HG02885 (cell line): ENCODE results near the gene KDR.

Experiments
- ATAC-seq: cut with Tn5 transposase; IDR thresholded peaks from one replicate; pipeline ENCODE4 v1.9.1; 2021; ENCODE audit warnings: mild to moderate bottlenecking; ENCODE audit not compliant: unreplicated experiment, poor library complexity

Gene KDR

DNA sequence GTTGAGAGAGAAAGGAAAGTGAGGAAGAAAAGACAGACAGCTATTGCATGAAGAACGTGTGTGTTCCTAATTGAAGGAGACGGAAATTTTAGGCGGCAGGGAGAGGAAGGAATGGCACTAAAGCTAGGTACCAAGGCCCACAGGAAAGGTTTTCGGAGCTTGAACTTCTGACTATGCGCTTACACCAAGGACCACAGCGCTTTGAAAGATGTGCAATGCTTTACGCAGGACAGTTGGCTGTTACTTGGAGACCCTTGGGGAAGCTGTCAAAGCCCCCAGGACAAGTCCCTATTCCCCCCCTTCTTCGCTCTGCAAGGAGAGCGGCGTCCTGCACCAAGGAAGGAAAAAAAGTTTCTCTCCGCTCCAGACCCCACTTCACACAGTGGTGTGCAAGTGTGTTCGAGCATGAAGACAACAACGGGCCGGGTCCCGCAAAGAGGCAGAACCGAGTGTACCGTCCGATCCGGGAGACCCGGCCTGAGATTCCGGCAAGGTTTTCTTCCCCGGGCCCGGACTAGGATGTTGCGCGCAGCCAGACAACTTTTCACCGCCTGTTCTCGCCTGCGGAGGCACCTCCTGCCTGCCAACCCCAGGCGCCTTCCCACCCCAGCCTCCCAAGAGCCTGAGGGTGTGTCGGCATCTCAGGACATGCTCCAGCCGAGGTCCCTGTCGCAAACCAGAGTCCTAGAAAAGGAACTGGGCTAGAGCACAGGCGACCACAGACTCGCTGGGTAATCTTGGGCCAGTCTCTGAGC is 896 bp downstream of the KDR start:
- ATAC-seq, result no peak

DNA sequence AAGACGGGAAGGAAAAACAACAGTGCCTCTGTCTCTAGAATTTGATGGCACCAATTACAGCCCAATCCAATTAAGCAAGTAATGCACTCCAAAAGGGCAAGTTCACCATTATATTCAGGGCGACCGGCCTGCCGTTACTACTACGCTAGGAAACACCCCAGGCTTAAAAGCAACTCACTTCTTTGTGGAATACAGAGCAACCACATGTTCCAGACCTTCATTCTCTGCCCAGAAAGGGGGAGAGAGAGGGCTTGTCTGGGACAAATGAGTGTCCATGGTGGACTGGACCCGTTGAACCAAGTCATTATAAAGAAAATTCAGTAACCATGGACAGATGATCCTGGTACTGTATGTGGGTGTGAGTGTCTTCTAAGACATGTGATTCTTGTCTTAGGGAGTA is 1.6 kb downstream of the KDR start:
- no peak for ATAC-seq

DNA sequence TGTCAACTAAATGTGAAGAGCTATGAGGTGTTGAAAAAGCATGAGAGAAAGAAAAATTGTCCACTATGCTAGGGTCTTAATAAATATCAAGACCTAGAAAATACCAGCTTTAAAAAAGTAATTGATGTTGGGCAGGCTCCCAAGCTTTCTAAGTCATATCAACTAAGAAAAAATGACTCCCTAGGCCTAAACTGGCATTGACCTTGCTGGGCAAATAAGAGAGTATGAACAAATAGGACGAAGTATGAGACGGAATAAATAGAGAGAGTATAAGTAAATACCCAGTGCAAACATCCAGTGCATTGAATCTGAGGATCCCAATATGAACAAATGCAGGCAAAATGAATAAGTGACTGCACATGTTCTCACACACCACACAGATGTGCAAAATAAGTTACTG is 3.2 kb downstream of the KDR start:
- ATAC-seq, result no peak

DNA sequence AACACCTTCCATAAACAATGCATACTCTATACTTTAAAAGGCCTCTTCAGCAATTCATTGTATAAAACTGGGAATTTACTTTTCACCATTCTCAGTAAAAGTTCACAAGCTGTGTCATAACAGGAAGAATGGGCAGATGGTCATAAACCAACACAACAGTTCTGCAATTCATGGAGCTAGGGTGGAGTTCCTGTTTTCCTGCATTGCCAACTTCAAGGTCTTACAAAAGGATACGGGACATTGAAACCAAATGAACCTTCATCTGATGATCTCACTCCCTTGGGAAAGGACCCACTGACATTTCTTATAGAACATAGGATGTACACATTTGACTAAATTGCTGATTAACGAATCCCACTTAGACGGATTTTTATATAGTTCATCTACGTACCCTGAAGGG is 4.1 kb downstream of the KDR start:
- no peak for ATAC-seq

DNA sequence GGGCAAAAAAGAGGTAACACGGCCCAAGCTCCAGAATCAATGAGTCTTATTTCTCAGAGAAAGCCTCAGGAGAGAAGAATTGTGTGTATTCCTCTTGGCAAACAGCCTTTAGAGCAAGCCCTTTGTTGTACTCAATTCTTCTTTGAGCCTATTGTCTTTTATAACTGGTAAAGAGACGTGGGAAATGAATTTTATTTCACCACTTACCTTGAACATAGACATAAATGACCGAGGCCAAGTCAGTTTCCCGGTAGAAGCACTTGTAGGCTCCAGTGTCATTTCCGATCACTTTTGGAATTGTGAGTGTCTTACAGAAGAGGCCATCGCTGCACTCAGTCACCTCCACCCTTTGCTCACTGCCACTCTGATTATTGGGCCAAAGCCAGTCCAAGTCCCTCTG is 7.0 kb downstream of the KDR start:
- no peak for ATAC-seq

DNA sequence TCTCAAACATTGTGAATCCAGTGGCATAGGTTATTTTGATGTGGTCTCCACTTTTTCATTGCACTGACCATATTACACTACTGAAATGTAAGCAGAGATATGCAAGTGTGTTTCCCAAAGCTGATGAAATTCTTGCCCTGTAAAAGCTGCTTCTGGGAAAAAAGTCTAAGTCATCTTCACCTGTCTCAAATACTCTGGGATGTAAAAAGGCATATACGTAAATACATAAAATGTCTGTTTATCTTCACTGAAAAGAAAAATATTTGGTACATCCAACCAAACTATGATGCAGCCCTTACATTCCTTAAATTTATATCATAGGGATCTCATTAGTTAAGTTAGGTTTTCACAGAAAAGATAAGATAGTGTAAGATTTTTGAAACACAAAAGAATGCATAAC is 7.9 kb downstream of the KDR start:
- ATAC-seq, result no peak

DNA sequence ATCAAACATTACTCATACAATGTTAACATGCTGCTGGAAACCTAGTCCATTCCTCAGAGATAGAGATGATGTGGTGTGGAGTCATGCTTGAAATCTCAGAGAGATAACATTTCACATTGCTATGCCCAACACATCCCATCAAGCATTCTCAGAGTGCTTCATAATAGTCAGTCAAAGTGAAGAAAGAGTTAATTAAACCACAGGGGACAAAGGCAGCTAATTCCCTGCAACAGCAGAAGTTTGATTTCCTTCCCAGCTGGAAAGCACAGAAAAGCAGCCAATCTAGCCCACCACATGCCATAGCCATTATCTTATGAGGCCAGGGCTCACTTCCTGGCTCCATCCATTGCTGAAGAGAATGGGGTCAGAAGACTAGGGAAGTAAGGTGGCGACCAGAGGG is 8.9 kb downstream of the KDR start:
- ATAC-seq, result no peak

DNA sequence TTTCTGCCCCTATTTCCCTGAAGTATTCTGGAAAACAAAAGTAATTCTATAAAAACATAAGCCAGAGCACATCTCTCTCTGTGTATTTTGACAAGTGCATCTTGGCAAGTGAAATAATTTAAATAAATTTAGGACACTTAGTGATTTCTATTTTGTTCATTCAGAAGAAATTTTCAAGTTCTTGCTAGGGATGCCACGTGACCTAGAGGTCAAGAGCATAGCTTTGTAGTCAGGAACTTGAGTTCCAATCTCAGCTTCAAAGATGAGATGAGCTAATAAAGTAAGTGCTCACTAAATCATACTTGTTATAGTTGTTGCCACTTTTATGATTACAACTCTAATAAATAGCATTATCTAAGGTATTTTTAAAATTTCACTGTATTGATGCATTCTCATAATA is 13.8 kb downstream of the KDR start:
- ATAC-seq, result no peak

DNA sequence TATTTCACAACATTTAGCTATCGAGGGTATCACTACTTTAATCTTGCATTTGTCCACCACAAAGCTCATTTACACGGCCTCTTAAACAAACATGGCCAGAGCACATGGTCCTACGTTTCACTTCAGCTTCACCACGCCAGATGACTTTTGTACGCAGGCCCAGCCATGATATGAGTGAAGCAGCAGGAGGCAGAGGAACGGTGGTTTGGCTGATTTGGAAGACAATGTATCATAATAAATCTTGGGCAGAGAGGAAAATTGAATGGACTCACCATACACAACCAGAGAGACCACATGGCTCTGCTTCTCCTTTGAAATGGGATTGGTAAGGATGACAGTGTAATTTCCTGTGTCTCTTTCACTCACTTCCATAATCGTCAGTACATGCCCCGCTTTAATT is 15.3 kb downstream of the KDR start:
- no peak for ATAC-seq

DNA sequence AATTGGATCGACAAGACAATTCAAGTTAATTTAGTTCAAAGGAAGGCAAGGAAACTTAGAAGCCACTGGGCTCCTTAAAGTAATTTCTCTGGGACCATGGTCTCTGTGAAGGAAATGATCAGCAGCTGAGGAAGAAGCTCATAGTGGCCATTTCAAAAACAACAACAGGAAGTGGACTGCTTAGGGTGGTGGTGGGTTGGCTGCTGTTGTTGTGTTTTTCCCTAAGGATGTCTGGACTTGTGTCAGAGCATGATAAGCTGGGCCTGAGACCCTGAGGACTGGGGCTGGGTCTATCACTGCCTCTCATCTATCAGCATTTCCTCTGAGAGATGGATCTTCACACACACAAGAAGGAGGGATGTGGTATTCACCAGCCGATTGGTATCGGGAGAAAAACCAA is 18.3 kb downstream of the KDR start:
- no peak for ATAC-seq

DNA sequence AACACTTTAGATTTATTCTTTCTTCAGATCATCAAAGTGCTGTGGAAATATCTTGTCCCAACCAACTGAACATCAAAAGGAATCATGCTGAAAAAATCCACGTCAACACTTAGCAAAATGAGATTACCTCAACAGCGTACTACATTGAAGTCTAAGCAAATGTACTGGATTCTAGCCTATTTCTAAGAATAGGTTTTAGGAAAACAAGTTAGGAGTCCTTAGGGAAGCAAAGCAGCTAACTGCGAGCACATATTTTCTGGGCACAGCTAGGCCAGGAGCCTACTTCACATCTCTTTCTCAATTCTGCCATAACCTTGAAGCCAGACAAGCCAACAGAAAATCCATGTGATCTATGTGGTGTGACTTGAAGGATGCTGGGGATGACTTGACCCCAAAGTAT is 22.2 kb downstream of the KDR start:
- no peak for ATAC-seq

DNA sequence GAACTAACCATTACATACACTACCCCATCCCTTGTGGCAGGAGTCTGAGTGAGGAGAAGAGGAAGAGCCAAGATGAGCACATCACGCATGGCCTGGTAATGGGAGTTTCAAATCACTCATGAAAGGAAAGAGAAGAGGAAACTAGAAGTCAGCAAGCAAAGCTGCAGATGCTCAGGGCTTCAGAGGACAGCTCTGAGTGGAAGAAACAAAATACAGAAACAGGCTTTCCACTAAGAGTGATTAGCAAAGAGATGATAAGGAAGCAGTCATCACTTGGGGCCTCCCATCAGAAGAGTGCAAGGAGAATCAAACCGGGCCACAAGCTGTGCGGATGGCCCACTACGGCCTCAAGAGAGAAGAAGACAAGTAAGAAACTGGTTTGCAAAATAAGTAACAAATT is 25.6 kb downstream of the KDR start:
- no peak for ATAC-seq

DNA sequence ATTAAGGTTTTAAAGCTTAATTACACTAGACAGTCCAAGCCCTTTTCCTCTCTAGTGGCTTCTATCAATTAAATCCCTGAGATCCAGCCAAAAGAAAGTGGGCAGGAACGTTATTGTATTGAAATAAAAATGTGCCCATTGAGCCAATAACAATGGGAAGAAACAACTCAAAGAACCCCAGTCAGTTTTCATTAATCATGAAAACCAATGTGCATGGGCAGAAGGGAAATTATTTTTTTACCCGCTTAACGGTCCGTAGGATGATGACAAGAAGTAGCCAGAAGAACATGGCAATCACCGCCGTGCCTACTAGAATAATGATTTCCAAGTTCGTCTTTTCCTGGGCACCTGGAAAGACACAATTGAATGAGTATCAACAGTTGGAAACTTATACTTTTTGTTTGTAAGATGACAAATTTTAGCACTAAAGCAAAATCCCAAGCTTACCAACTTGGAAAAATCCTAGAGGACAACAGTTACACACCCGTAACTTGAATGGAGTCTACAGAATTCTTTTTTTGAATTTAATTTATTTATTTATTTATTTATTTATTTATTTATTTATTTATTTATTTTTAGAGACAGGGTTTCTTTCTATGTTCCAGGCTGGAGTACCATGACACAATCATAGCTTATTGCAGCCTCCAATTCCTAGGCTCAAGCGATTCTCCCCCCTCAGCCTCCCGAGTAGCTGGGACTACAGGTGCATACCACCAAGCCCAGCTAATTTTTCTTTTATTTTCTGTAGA is 26.8 kb downstream of the KDR start:
- no peak for ATAC-seq

DNA sequence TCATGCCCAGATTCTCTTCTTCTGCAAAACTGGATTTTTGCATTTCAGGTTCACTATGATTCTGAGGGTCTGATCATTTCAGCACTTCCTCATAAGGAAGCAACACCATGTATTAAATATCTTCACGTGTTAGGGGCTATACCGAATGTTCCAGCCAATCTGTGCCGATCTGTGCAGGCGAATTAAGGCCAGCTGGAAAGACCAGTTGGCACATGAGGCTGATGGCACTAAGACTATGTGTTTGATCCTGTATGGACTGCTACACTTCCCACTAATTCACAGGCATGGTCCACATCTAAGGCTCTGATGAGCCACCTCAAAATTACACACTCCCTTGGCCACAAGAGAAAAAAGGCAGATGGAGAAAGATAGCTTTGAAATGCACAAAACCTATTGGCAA is 28.8 kb downstream of the KDR start:
- ATAC-seq, result no peak

DNA sequence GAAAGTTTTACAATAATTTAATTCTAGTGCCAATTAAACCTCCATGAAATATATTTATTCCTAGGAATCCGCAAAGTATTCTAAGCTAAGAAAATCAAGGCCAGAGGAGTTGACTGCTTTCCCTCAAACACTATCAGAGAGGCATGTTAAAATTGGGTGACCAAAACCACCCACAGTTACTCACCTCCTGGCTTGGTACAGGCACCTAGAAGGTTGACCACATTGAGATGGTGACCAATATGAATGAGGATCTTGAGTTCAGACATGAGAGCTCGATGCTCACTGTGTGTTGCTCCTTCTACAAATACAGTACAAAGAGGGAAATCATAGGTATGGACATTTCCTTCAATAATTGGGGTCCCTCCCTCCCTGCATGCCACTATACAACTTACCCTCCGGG is 29.4 kb downstream of the KDR start:
- no peak for ATAC-seq

DNA sequence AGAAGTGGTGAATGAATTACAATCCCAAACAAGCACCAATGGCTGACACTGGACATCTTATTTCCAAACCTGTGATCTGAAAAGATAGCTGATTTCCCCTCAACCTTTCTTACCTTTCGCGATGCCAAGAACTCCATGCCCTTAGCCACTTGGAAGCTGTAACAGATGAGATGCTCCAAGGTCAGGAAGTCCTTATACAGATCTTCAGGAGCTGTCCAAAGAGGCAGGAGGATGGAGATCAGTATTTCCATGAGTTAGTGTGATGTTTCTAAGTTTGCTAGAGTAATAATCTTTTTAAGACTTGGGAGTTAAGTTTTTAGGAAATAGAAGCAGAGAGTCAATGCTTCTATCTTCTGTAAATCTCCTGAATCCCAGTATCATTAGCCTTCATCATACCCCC is 32.9 kb downstream of the KDR start:
- no peak for ATAC-seq

DNA sequence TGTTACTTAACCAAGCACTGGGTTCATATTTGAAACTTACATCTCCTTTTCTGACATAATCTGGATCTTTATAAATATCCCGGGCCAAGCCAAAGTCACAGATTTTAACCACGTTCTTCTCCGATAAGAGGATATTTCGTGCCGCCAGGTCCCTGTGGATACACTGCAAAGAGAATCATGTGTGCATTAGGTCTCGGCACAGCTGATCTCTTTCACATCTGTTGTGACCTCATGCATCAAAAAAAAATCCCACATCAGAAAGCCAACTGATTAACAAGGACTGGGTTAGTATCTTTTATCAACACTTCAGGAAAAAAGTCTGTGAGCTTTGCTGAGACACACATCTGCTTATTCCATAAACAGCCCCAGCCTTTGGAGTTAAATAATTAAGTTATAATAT is 35.5 kb downstream of the KDR start:
- ATAC-seq, result no peak

DNA sequence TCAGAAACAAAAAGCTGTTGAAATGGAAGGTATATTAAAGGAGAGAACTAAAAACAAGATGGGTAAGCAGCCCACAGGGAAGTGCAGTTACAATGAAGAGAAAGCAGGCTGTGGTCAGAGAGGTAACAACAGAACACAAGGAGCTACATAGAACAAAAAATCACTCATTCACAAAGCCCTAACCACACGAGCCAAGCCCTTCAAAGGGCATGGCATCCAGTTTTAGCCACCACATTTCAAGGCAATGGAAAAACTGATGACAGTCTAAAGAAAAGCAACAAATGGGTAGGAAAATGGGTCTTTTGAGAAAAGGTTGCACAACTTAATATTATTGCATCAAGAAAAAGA is 37.5 kb downstream of the KDR start:
- no peak for ATAC-seq

DNA sequence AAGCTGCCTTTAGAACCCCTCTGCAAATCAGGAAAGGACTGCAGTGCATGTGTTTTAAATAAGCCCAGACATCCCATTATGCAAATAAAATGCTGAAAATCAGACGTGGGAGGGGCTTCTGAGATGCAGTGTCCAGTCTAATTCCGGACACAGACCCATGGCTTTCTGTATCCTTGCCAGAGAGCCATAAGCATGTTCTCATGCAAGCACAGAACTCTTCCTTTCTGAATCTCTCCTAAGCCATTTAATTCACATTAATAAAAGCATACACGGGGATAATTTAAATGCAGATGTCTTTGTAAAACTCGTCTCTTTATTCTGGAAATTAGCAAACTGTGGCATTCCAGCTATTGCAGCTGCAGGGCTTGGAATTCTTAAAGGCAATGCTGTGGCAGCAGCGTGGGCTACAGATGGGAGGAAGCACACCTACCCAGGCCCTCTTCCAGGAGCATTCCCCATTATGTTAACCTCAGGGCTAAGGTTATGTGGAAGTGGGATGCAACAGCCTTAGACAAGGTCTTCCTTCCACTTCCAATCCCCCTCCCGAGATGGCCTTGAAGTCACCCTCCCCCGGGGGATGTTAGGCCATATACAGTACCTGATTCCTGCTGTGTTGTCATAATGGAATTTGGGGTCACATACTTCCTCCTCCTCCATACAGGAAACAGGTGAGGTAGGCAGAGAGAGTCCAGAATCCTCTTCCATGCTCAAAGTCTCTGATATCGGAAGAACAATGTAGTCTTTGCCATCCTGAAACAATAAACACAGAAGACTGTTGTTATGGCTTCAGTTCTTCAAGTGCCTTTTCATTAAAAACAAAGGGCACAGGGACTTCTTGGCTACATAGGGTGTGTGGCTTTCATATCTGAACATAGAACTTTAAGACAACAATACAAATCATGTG is 38.1 kb downstream of the KDR start:
- ATAC-seq, result no peak

DNA sequence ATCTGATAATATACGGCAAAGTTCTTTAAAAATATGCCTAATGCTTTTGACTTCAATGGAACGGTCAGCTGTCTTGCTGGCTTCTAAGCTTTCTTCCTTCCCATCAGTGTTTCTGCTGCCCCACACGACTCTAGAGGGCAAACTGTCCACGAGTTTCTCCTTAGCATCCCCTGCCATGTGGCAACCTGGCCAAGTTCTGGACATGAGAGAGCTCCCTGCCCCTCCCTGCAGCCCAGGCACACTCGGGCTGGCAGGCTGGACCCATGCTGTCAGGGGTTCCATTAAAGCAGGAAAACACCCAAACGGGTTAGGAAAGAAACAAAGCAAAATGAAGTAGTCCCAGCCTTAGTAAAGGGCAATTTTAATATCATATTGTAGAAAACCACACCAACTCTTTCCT is 38.8 kb downstream of the KDR start:
- no peak for ATAC-seq

DNA sequence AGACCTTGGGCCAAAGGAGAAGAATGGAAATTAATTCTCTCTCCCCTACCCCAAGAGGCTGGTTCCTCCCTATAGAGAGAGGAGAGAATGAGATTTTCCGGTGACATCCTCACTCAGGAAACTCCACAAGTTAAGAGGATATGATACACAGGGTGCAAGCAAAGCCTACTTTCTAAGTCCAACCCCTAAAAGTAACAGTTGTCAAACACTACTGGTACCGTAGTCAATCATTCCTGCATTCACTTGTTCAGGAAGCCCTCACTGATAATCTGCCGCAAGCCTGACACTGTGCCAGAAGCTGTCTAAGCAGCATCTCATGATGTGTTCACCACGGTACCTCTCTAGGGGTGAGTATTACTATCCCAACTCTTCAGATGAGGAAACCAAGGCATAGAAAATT is 41.7 kb downstream of the KDR start:
- no peak for ATAC-seq
